Retinal pigment epithelial cell (primary cell): ENCODE measurements around the gene HECTD2.
A peak's percentile ranks its signal among the peaks of the same experiment; 100 is the strongest.
"Not testable (repeated sequence)": the region's sequence is repeated elsewhere in the genome, so short reads cannot be mapped to it uniquely, and the experiment has no call there.

Experiments
- DNase-seq: peaks from one replicate; pipeline ENCODE4 v3.0.0-alpha.2; 2010; ENCODE audit warnings: low read depth
- H3K4me3 ChIP-seq: 2 replicates; pipeline ENCODE4 v1.5.1; 2011; ENCODE audit warnings: mild to moderate bottlenecking, low read length, control low read depth, moderate library complexity
- CTCF ChIP-seq: conservative IDR thresholded peaks from 2 replicates; pipeline ENCODE4 v1.5.1; 2011; ENCODE audit warnings: low read depth, low read length, control low read depth, inconsistent platforms

The HECTD2 gene

GRCh38 chr10:91409869-91410637 lies at the start of gene HECTD2:
HECTD2 (plus strand) TSS chr10:91410344; CDS start chr10:91410439, 95 bp downstream.
- no peak for DNase-seq
- H3K4me3 ChIP-seq = peak within 1 kb of the TSS; percentile 82
- no peak for TF ChIP-seq CTCF

- H3K4me3 ChIP-seq = no peak overlapping the region
- no peak for DNase-seq
- no peak for TF ChIP-seq CTCF
Measured at GRCh38 chr10:91360461-91360860, 49.7 kb upstream of the HECTD2 start.

GRCh38 chr10:91365519-91365918 lies 44.6 kb upstream of the HECTD2 start:
- H3K4me3 ChIP-seq, DNase-seq: not testable (repeated sequence)

GRCh38 chr10:91366704-91367103 lies 43.4 kb upstream of the HECTD2 start:
- H3K4me3 ChIP-seq = no peak overlapping the region
- TF ChIP-seq CTCF = no peak
- DNase-seq = no peak

GRCh38 chr10:91367127-91367531 lies 43.0 kb upstream of the HECTD2 start:
- H3K4me3 ChIP-seq = no peak overlapping the region
- no peak for DNase-seq
- TF ChIP-seq CTCF = no peak

- TF ChIP-seq CTCF = no peak
- H3K4me3 ChIP-seq = no peak overlapping the region
- DNase-seq = no peak
Measured at GRCh38 chr10:91367558-91367957, 42.6 kb upstream of the HECTD2 start.

- not testable (repeated sequence) for DNase-seq, H3K4me3 ChIP-seq
- peak; percentile 65 for TF ChIP-seq CTCF
Measured at GRCh38 chr10:91369978-91370589, 40.1 kb upstream of the HECTD2 start.
